ENCODE data around the gene AHNAK.
"Not testable (repeated sequence)": the region's sequence is repeated elsewhere in the genome, so short reads cannot be mapped to it uniquely, and the experiment has no call there.

The AHNAK gene

GRCh38 chr11:62552485-62553079, 6.0 kb upstream of the AHNAK start:
- no peak for DNase-seq

- DNase-seq: not testable (repeated sequence)
These were observed 3.9 kb upstream of the AHNAK start for GRCh38 chr11:62550478-62550877.

GRCh38 chr11:62548545-62549335, 2.1 kb upstream of the AHNAK start:
- no peak for DNase-seq

GRCh38 chr11:62547691-62548281, 1.2 kb upstream of the AHNAK start:
- no peak for DNase-seq

GRCh38 chr11:62546929-62547625, 471 bp upstream of the AHNAK start:
- DNase-seq: no peak

GRCh38 chr11:62545437-62546243, 966 bp downstream of the AHNAK start:
- peak; percentile 60 for DNase-seq

GRCh38 chr11:62544581-62545436, 1.8 kb downstream of the AHNAK start:
- no peak for DNase-seq

- no peak for DNase-seq
These were observed 2.7 kb downstream of the AHNAK start for GRCh38 chr11:62543680-62544444.

GRCh38 chr11:62542750-62543567, 3.6 kb downstream of the AHNAK start:
- DNase-seq: peak; percentile 76

- DNase-seq: no peak
These were observed 4.4 kb downstream of the AHNAK start for GRCh38 chr11:62542111-62542745.

- DNase-seq: no peak
These were observed 5.6 kb downstream of the AHNAK start for GRCh38 chr11:62540804-62541701.

- no peak for DNase-seq
These were observed 7.2 kb downstream of the AHNAK start for GRCh38 chr11:62539238-62539925.

GRCh38 chr11:62538470-62539237, 8.0 kb downstream of the AHNAK start:
- DNase-seq: no peak

- no peak for DNase-seq
These were observed 10.2 kb downstream of the AHNAK start for GRCh38 chr11:62536301-62536957.

GRCh38 chr11:62535802-62536201, 10.8 kb downstream of the AHNAK start:
- no peak for DNase-seq
